Measurements from ENCODE around the gene PKDREJ. TPM values are rescaled to one million over a fixed set of nuclear protein-coding genes. Genes with fewer than 3 reads are reported as not detected.
A peak's percentile ranks its signal among the peaks of the same experiment; 100 is the strongest.

Gene PKDREJ
- total RNA-seq, 1 experiment from 2014 or later: 0.04 TPM

DNA sequence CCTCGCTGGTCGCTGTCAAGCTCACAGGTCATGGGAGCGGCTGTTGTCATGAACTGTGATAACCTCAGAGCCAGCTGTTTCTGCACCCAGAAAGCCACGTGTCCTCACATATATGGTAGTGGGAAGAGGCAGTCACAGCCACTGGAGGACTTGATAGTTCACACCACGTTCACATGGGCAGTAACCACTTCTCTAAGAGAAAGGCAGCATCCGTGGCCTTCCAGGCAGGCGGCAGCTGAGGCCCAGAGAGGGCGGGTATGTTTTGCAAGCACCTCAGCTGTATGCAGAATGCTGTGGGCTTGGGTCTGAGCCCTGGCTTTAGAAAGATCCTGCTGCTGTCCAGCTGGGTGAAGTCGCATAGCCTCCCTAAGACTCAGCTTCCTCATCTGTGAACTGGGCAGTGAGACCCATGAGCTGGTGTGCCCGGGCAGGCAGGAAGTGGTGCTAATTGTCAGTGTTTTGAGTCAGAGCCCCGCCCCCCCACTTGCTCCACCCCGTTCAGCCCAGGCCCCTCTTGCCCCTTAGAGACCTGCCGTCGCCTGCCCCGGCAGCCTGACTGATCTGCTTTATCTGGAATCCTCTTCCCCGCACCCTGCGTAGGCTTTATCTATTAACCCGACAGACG lies 18.0 kb upstream of the PKDREJ start:
- Histone ChIP-seq H3K4me1 (ENCODE audit: insufficient read depth, low read length) (no peaks in the 10 kb centered on the region), H2BK120ac (ENCODE audit: low read depth, low read length, poor library complexity, severe bottlenecking) (no peak overlapping the region), H3K4me2 (ENCODE audit: insufficient read depth, insufficient read length, low read length) (no peak overlapping the region), H2BK5ac (ENCODE audit: insufficient read length, low read length) (no peak overlapping the region), H3K14ac (ENCODE audit: insufficient read depth, low read length) (no peak overlapping the region), H3K79me2 (ENCODE audit: insufficient read depth, low read length) (no peaks in the 10 kb centered on the region), H4K20me1 (ENCODE audit: control insufficient read depth, insufficient read depth, insufficient read length) (no peaks in the 10 kb centered on the region), H2BK12ac (ENCODE audit: insufficient read length, low read depth, low read length) (no peak overlapping the region), H3K18ac (ENCODE audit: insufficient read length, low read depth, low read length) (no peak overlapping the region), H2AK5ac (ENCODE audit: insufficient read length, low read length) (no peak overlapping the region), H3K9me3 (ENCODE audit: control insufficient read depth, low read depth, low read length) (no peaks in the 10 kb centered on the region), H2BK15ac (ENCODE audit: low read depth, low read length) (no peak overlapping the region), H3K79me1 (ENCODE audit: insufficient read depth, low read depth, low read length, poor library complexity, severe bottlenecking) (no peaks in the 10 kb centered on the region), H3K56ac (ENCODE audit: insufficient read length, low read depth, low read length) (no peak overlapping the region), H3K27ac (ENCODE audit: insufficient read length, low read depth, low read length) (no peak overlapping the region), H2AFZ (ENCODE audit: low read length) (no peak overlapping the region), H3K23me2 (ENCODE audit: insufficient read length, low read depth, low read length, poor library complexity, severe bottlenecking) (no peaks in the 10 kb centered on the region), H4K91ac (ENCODE audit: insufficient read length, low read depth, low read length) (no peak overlapping the region), H4K8ac (replicated peaks; ENCODE audit: insufficient read length, low read depth, low read length) (no peak overlapping the region), H3K23ac (ENCODE audit: insufficient read length, low read depth, low read length) (no peak overlapping the region), H3T11ph (ENCODE audit: low read length) (no peak overlapping the region), H3K9ac (ENCODE audit: extremely low read depth, insufficient read length, low read length) (no peak overlapping the region), H3K4ac (ENCODE audit: low read depth, low read length) (no peak overlapping the region), H2BK20ac (ENCODE audit: low read depth, low read length, poor library complexity, severe bottlenecking) (no peak overlapping the region), H4K5ac (ENCODE audit: insufficient read length, low read depth, low read length) (no peak overlapping the region), H3K27me3 (ENCODE audit: insufficient read depth, low read length) (no peaks in the 10 kb centered on the region)
- Mint-ChIP-seq H3K9me3 (no peaks in the 10 kb centered on the region), H3K36me3 (ENCODE audit: insufficient read depth in 1 of 3, low read depth in 3 of 3) (peaks cover 16 to 58% (median 58%) of the 10 kb centered on the region in 3 experiments; a peak in 6 of 7 replicates), H3K4me3 (no peak overlapping the region), H3K27ac (no peak overlapping the region; a peak in 1 of 7 replicates), H3K27me3 (ENCODE audit: low read depth) (no peaks in the 10 kb centered on the region), H3K4me1 (no peaks in the 10 kb centered on the region)
- DNase-seq: peak; percentile 45
- WGBS (ENCODE audit: extremely low coverage, insufficient read length, low lambda C conversion rate): no CpG with 5 or more reads among the region's 19 CpGs
- no peak for TF ChIP-seq CTCF (conservative IDR thresholded peaks at IDR 0.05)

Data from H9 (cell line).